ENCODE results near the gene APOA4. TPM values are rescaled to one million over a fixed set of nuclear protein-coding genes. Genes with fewer than 3 reads are reported as not detected.

APOA4 gene
- total and polyA plus RNA-seq, 2 of the 13 experiments (the other 11 are each of a cell fraction or from before 2014, with no cell fraction given), result 3.8 to 7.2 TPM

GRCh38 chr11:116813781-116814471 lies 9.2 kb downstream of the APOA4 start:
- Histone ChIP-seq H3K36me3 (replicated peaks in 1 of 2; ENCODE audit: control insufficient read depth in 1 of 2, insufficient read depth in 2 of 2, low read length in 2 of 2) (no peaks in the 10 kb centered on the region), H3K79me2 (ENCODE audit: insufficient read depth, low read length) (no peaks in the 10 kb centered on the region), H3K4me3 (replicated peaks in 1 of 3; ENCODE audit: insufficient read depth in 1 of 3, low read depth in 2 of 3, low read length in 3 of 3) (no peak overlapping the region; a peak in 1 of 6 replicates), H3K9ac (ENCODE audit: insufficient read depth, low read depth, low read length) (no peak overlapping the region; the same call in 1 of the 2 replicates), H3K27ac (ENCODE audit: extremely low read length, insufficient read depth, low read length) (peak overlapping the region; percentile 70), H4K20me1 (ENCODE audit: insufficient read depth, low read length) (no peaks in the 10 kb centered on the region), H3K4me2 (ENCODE audit: low read depth, low read length) (peak overlapping the region; percentile 55), H3K27me3 (ENCODE audit: control insufficient read depth in 1 of 2, insufficient read depth in 2 of 2, low read length in 2 of 2) (no peaks in the 10 kb centered on the region), H2AFZ (ENCODE audit: low read length) (no peak overlapping the region), H3K9me3 (ENCODE audit: low read length) (no peaks in the 10 kb centered on the region), H3K4me1 (ENCODE audit: insufficient read depth, low read length) (peaks cover 83% of the 10 kb centered on the region)
- CTCF ChIA-PET (ENCODE audit: low intra/inter-chr PET ratio, low total read pairs), result no interaction called here
- FAIRE-seq (peak; percentile 60), DNase-seq (ENCODE audit: low spot score) (peak; percentile 50), ATAC-seq (peak; percentile 77)
- BruUV-seq (replicated peaks), result no TSS peak
- POLR2A ChIA-PET, result interaction anchor here (2.6 to 4.5 kb wide), 4 partner anchors 12 to 23 kb away, joined by 35 to 105 read pairs (median 45); partner anchors contain the start of genes APOA1, APOA4, APOA5 and APOC3
- in situ Hi-C loops (cut with HindIII; ENCODE audit: extremely low pct_ligation_motif_present, low pct_unique_long_range_greater_than_20kb), result no loop called here
- intact Hi-C loops (cut with micrococcal nuclease; ENCODE audit: unreplicated experiment), result no loop called here
- WGBS (ENCODE audit: low lambda C conversion rate), result 33% methylated on average over 3 of the region's 5 CpGs
- TF ChIP-seq SMAD1 (CRISPR knock-in tag; IDR thresholded peaks at IDR 0.05; ENCODE audit: borderline replicate concordance, low read depth) (0 out of 2 replicates have a peak, but pooled peaks have one; percentile 22), EP300 (IDR thresholded peaks at IDR 0.05; ENCODE audit: low read depth in 2 of 2, low read length in 2 of 2) (peak in 1 of 2 experiments; percentile 25; a peak in 2 of 4 replicates), EP300 (CRISPR knock-in tag; IDR thresholded peaks at IDR 0.05; ENCODE audit: borderline replicate concordance) (no peak), ZBTB37 (CRISPR knock-in tag; IDR thresholded peaks at IDR 0.05) (no peak), TCF7 (IDR thresholded peaks at IDR 0.05; ENCODE audit: low read depth) (0 out of 2 replicates have a peak, but pooled peaks have one; percentile 28), ZKSCAN5 (CRISPR knock-in tag; IDR thresholded peaks at IDR 0.05) (peak; percentile 50), CBX1 (IDR thresholded peaks at IDR 0.05; ENCODE audit: low read depth) (no peak), FOXA3 (CRISPR knock-in tag; IDR thresholded peaks at IDR 0.05) (peak; percentile 56), AKAP8 (CRISPR knock-in tag; IDR thresholded peaks at IDR 0.05) (0 out of 2 replicates have a peak, but pooled peaks have one; percentile 47), ZHX1 (CRISPR knock-in tag; IDR thresholded peaks at IDR 0.05; ENCODE audit: low read depth) (0 out of 2 replicates have a peak, but pooled peaks have one; percentile 43), PCBP2 (optimal IDR thresholded peaks at IDR 0.05; ENCODE audit: low read depth, low read length, poor library complexity, severe bottlenecking) (no peak), DMAP1 (CRISPR knock-in tag; IDR thresholded peaks at IDR 0.05) (0 out of 2 replicates have a peak, but pooled peaks have one; percentile 31), REST (IDR thresholded peaks at IDR 0.05; ENCODE audit: borderline replicate concordance in 1 of 2, low read depth in 1 of 2, low read length in 2 of 2) (no peak), NCOR1 (IDR thresholded peaks at IDR 0.05; ENCODE audit: borderline replicate concordance, low read length) (peak; percentile 61; the same call in 1 of the 2 replicates), GATAD2A (CRISPR knock-in tag; IDR thresholded peaks at IDR 0.05) (peak; percentile 69), RARA (CRISPR knock-in tag; IDR thresholded peaks at IDR 0.05) (peak; percentile 78), RXRA (CRISPR knock-in tag; IDR thresholded peaks at IDR 0.05) (peak; percentile 81)

Data from HepG2 (cell line).